ENCODE measurements around the gene CCDC27.
"Not testable (repeated sequence)": the region's sequence is repeated elsewhere in the genome, so short reads cannot be mapped to it uniquely, and the experiment has no call there.

Gene CCDC27

GRCh38 chr1:3724416-3725030 is 27.7 kb upstream of the CCDC27 start:
- not testable (repeated sequence) for H3K9me3 ChIP-seq (ENCODE audit: severe bottlenecking); H3K27ac ChIP-seq (ENCODE audit: poor library complexity, severe bottlenecking); H3K4me3 ChIP-seq (ENCODE audit: severe bottlenecking); DNase-seq (ENCODE audit: low spot score); H3K4me1 ChIP-seq (ENCODE audit: insufficient read depth, poor library complexity, severe bottlenecking); H3K27me3 ChIP-seq (ENCODE audit: insufficient read depth, poor library complexity, severe bottlenecking); H3K36me3 ChIP-seq (ENCODE audit: low read depth)
- TF ChIP-seq CTCF (IDR thresholded peaks at IDR 0.05; ENCODE audit: poor library complexity, severe bottlenecking), result peak; percentile 94
- ATAC-seq (ENCODE audit: low read depth), result peak; percentile 54

- Histone ChIP-seq H3K36me3 (ENCODE audit: low read depth) (no peaks in the 10 kb centered on the region), H3K4me1 (ENCODE audit: insufficient read depth, poor library complexity, severe bottlenecking) (no peaks in the 10 kb centered on the region), H3K27ac (ENCODE audit: poor library complexity, severe bottlenecking) (no peak overlapping the region), H3K4me3 (ENCODE audit: severe bottlenecking) (no peak overlapping the region), H3K9me3 (ENCODE audit: severe bottlenecking) (no peaks in the 10 kb centered on the region), H3K27me3 (ENCODE audit: insufficient read depth, poor library complexity, severe bottlenecking) (no peaks in the 10 kb centered on the region)
- ATAC-seq (ENCODE audit: low read depth), result no peak
- TF ChIP-seq CTCF (IDR thresholded peaks at IDR 0.05; ENCODE audit: poor library complexity, severe bottlenecking), result no peak
- no peak for DNase-seq (ENCODE audit: low spot score)
These were observed 26.9 kb upstream of the CCDC27 start for GRCh38 chr1:3725366-3725765.

- ATAC-seq (ENCODE audit: low read depth) (peak; percentile 44; the same call in 1 of the 3 replicates), DNase-seq (ENCODE audit: low spot score) (no peak)
- Histone ChIP-seq H3K27ac (ENCODE audit: poor library complexity, severe bottlenecking) (no peak overlapping the region), H3K27me3 (ENCODE audit: insufficient read depth, poor library complexity, severe bottlenecking) (no peaks in the 10 kb centered on the region), H3K4me1 (ENCODE audit: insufficient read depth, poor library complexity, severe bottlenecking) (no peaks in the 10 kb centered on the region), H3K36me3 (ENCODE audit: low read depth) (no peaks in the 10 kb centered on the region), H3K4me3 (ENCODE audit: severe bottlenecking) (no peak overlapping the region), H3K9me3 (ENCODE audit: severe bottlenecking) (no peaks in the 10 kb centered on the region)
- peak; percentile 37 for TF ChIP-seq CTCF (IDR thresholded peaks at IDR 0.05; ENCODE audit: poor library complexity, severe bottlenecking)
These were observed 25.0 kb upstream of the CCDC27 start for GRCh38 chr1:3727042-3727824.

- Histone ChIP-seq H3K27me3 (ENCODE audit: insufficient read depth, poor library complexity, severe bottlenecking) (no peaks in the 10 kb centered on the region), H3K4me1 (ENCODE audit: insufficient read depth, poor library complexity, severe bottlenecking) (no peaks in the 10 kb centered on the region), H3K36me3 (ENCODE audit: low read depth) (no peaks in the 10 kb centered on the region), H3K27ac (ENCODE audit: poor library complexity, severe bottlenecking) (no peak overlapping the region), H3K9me3 (ENCODE audit: severe bottlenecking) (no peaks in the 10 kb centered on the region), H3K4me3 (ENCODE audit: severe bottlenecking) (no peak overlapping the region)
- no peak for TF ChIP-seq CTCF (IDR thresholded peaks at IDR 0.05; ENCODE audit: poor library complexity, severe bottlenecking)
- DNase-seq (ENCODE audit: low spot score) (no peak), ATAC-seq (ENCODE audit: low read depth) (no peak)
These were observed 24.1 kb upstream of the CCDC27 start for GRCh38 chr1:3727825-3728776.
